GM18520 (cell line): ENCODE measurements around the gene AGAP1.

Experiments used
- ATAC-seq: cut with Tn5 transposase; IDR thresholded peaks from one replicate; pipeline ENCODE4 v1.9.1; 2021; ENCODE audit not compliant: unreplicated experiment

AGAP1 gene

DNA sequence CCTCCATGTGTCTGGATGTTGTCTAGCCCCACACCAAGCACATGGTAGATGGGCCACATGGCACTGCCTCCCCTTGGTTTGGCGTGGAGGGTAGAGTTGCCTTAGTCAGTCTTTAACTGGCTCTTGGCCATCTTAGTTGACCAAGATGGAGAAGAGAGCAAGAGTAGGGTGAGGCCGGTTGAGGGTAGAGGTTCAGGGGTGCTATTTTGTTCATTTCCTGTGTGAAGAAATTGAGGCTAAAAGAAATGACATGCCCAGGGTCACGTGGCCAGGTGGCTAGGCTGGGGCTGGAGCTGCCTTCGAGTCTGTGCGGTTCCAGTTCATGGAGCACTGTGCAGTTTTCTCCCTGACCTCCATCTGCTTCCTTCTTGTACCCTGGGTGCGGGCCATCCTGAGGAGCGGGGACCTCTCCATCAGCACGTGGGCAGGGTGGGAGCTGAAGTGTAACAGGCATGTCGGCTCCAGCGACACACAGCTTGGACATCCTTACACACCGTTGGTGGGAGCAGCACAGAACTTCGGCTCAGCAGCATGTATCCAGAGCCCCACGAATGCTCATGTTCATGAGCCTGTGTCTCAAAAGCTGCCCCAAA is 461.1 kb downstream of the AGAP1 start:
- ATAC-seq: no peak

DNA sequence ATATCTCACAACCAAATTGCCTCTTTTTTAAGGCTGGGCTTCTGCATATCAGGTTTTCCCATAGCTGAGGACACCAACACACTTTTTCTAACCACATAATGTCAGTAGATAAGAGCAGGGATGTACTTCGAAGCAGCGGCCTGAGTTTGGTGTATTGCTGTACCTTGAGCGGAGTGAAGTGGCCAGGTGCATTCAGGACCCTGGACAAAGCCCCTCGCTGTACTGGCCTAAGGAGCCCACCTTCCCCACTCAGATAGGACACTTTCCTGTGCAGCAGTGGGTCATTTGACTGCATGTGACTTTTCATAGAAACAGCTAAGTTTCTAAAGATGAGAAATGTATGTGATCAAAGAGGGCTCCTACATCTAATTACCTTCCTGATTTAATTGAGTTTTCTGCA is 461.8 kb downstream of the AGAP1 start:
- no peak for ATAC-seq

DNA sequence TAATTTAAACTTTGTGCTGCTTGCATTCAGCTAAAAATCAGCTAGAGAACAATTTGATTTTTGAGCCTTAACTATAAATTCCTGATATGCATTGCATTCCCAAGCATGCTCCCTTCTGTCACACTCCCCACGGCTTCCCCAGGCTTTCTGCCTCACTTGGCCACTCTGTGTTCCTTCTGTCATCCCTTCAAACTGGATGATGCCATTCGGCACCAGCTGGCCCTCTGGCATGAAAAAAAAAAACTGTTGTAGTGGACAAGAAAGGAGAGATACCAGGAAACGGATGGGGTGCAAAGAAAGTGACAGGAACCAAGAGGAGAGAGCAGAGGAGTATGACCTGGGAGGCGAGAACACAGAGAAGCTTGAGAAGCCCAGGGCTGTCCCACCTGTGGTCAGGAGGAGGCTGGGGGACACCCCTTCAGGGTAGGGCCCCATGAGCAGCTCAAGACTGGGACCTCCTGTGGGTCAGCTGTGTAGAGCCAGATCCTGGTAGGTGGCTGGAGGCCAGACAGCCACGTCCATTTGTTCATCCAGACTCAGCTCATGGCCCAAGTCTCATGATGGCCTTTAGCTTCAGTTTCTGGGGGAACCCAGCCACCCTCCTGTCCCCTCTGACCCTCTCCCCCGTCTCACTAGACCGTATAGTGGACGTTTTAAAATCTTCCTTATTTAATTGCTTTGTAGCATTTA is 462.6 kb downstream of the AGAP1 start:
- ATAC-seq: no peak

DNA sequence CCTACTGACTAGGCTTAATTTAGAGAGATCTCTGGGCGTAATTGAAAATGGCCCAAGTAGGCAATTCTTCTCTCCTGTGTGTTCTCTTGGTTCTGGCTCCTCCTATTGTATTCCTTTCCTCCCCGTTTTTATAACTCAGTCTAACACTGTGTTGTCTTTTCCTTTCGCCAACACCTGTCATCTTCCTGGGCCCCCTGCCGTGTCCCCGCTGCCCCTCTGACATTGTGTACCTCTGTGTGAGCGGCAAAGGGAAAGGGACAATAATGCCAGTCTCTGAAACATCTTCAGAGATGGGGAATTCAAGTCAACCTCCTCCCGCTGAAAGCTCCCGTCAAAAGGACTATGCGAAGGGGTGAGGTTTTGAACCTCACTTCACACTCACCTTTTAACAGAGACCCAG is 463.4 kb downstream of the AGAP1 start:
- ATAC-seq: no peak

DNA sequence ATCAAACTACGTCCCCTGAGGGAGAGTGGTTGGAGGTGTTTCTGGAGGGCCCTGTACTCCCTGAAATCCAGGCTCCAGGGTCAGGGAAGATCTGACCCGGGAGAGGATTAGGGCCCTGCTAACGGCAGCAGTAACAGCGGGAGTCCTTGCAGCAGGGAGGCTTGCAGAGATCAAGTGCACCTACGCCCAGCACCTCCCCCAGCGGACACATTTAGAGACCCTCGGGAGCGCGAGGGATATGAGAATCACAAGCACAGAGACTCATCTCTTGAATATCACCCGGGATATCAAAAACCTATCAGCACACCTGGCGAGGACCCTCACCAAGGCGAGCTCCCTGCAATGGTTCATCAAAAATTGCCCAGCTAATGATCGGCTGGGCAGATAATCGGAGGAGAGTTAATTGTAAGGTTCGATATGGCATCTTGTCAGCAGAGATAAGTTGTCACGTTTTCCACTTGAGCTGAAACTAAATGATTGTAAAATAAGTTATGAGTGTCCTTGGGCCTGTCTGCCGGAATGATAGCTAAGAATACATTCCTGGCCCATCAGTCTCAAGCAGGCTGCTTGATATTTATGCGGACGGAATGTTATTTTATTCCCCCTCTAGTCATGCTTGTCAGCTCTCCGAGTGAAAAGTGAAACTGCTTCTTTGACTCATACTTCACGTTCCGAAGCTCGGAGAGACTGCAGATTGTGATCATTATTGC is 464.5 kb downstream of the AGAP1 start:
- ATAC-seq: no peak

DNA sequence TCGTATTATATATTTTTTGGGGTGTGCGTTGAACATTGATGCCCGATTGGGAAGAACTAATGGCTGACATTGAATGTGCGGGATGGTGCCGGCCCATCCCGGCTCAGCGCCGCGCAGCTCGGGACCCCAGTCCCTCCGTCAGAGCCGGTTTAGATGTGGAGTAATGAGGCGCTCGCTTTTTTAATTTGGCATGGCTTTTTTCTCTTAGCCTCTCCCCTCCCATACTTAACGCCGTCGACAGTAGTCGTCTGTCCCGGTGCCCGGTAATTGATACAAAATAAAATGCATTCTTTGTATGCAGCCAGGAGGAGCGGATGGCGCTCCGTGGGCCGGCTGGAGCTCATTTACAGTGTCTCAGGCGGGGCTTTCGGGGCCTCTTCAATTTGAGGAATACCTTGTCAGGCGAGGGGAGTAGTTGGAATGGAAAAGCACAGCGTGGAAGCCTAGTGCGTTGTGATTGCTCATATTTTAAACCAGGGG is 465.1 kb downstream of the AGAP1 start:
- ATAC-seq: no peak

DNA sequence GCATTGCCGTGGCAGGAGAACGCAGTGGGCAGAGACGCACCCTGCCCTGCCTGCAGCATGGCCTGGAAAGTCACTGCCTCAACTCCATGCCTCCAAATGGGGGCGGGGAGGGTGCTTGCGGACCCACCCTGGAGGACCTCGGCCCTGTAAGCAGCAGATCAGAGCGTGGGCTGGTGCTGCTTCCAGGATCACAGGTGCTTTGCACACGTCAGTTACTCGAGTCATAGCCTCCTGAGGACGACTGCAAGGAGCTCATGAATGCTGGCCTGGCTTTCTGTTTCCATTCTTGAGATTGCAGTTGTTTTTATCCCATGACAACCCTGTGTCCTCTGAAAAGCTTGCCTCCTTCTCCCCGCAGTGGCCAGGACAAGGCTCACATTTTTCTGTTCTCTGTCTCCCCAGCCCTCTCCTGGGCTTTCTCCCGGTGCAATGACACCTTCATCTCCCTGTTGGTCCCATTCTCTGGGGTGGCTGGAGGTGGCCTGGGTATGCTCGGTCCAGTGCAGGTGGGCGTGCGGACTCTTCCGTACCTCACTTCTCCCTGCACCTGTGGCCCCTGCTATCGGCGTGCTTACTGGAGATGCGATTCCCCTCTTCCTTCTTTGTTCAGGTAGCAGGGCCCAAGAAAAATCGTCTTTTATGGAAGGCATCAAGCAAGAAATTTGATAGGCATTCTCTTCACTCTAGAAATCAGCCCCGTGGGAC is 466.3 kb downstream of the AGAP1 start:
- no peak for ATAC-seq

DNA sequence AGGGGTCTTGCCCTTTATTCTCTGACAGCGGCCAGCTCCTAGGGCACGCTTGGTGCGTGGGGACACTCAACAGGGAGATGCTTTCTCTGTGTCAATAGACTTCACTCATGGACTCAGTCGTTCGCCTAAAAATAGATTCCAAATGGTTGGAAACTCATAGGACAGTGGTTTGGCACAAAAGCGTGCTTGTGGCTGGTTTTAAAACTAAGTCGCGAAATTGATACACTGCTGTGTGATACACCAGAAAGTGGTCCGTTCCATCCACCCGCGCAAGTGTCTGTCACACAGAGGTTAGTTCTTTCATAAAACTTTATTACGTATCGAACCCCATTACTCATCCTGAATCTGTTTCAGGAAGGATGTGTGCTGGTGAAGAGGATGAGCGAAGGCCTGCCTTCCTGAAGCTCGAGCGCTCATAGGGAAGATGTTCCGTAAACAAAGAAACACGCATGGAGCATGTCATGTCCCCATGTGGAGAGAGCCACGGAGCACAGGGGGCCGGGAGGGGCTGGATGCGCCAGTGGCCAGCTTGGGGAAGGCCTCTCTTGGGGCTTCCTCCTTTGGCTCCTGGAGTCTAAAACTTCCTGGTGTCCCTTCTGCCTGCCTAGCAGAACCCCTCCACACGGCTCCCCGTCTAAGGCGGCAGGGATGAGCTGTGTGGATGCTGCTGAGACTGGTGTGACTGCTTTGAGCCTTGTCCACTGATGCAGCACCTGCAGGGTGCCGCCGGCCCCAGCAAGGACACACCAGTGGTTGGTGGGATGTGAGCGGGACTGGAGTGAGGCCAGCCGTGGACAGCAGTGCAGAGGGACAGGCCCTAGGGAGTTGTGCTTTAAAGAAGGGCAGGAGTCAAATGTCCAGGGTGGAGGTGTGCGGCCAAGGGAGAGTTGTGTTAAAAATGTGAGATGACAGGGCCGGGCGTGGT is 467.1 kb downstream of the AGAP1 start:
- ATAC-seq: no peak

DNA sequence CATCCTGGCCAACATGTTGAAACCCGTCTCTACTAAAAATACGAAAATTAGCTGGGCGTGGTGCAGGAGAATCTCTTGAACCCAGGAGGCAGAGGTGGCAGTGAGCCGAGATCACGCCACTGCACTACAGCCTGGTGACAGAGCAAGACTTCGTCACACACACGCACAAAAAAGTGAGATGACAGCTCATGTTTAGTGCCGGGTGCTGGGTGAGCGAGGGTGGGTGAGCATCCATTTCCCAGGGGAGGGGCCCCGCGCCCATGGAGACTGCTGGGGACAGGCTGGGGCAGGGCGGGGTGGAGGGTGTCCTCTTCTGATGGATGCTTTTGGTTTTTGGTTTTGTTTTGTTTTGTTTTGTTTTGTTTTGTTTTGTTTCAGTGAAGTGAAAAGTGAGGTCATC is 467.9 kb downstream of the AGAP1 start:
- ATAC-seq: no peak

DNA sequence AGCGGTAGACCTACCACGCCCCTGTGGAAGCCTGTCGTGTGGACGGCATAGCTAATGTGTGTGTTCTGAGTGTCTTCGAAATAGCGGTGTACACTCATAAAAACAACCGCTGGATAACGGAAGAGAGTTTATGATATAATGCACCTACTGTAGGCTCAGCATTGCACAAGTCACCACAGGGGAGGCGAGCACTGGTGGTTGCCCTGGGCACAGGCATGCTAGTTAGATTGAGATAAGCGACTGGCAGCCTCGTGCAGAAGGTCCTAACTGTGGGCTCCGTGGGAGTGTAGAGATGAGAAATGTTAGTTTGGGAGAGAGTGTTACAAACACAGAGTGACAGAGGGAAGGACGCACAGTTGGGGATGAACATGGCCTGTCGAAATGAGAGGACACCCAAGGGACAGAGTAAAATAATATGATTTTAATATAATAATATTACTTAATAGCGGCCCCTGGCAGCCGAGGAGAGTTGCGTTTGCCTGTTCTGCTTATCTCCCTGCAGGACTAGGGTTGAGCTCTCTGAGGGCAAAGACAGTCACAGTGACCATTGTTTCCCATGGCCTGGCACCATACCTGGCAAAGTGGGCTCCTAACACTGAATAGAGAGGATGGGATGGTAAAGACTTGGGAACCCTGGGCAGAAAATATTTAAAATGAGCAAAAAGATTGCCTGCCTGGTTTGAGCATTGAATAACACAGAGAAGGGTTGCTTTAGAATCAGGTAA is 470.2 kb downstream of the AGAP1 start:
- no peak for ATAC-seq

DNA sequence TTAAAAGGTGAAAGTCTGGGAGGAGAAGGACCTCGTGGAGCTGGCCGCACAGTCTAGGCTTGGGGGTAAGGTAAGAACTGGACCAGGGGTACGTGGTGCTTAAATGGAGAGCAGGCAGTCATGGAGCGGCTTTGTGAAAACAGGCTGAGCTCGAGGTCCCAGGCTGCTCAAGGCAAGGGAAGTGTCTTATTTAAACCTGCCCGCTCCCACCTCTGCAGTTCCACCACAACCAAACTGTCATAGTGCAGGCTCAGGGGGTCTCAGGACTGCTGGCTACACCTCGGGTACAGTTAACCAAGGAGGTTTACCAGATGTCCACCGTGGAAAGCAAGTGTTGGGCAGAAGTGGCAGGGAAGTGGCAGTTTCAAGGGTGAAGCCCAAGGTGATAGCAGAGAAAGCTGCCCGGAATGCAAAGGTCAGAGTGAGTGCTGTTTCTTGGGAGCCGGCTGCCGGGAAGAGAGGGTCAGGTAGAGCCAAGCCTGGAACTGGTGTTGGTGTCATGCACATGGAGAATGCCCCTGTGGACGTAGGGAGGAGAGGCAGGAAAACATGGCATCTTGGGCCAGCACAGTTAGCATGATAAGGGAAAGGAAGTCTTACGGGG is 471.0 kb downstream of the AGAP1 start:
- ATAC-seq: no peak

DNA sequence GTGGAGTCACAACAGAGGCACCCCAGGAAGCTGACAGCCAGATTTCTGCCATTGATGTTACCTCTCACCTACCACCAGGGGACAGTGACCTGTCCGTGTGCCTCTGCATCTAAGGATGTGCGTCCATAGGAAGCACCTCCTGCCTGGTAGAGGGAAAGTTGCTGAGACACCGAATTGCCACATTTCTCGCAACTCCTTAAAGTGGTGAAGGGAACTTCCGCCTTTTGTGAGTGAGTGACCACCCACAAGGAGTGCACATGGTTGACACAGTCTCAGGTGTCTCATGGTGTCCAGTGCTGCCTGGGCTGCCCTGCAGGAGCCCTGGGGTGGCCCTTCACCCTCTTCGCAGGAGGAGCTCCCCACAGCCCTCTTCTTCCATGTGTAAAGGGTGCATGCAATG is 472.6 kb downstream of the AGAP1 start:
- ATAC-seq: no peak

DNA sequence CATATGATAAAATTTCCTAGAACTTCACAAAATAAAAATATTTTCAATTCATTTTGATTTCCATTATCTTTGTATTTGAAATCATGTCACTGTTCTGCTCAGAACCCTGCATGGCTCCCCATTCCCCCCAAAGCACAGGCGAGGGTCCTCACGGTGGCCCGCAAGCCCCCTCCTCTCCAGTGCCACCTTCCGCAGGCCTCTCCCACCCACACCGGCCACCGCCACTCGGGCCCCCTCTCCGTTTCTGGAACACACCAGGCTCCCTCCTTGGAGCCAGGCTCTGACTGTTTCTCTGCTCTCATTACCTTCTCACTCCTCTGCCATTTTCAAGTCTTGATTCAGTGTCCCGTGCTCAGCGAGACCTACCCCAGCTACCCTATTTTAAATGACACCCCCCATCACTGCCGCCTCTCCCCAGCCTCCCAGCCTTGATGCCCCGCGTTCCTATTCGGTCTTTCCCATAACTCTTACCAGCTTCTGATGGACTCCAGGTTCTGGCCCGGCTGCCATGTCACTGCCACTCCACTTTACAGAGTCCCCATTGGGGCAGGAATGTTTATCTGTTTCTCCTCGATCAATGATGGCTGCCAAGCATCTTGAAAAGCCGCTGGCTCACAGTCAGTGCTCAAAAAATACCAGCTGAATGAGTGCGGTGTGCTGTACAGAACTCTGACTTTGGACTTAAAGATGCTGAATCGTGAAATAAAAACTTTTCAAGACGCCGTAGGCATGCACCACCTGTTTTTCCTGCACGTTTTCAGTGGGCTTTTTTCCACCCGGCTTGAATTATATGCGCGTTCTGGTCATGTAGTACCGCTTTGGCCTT is 473.3 kb downstream of the AGAP1 start:
- ATAC-seq: no peak

DNA sequence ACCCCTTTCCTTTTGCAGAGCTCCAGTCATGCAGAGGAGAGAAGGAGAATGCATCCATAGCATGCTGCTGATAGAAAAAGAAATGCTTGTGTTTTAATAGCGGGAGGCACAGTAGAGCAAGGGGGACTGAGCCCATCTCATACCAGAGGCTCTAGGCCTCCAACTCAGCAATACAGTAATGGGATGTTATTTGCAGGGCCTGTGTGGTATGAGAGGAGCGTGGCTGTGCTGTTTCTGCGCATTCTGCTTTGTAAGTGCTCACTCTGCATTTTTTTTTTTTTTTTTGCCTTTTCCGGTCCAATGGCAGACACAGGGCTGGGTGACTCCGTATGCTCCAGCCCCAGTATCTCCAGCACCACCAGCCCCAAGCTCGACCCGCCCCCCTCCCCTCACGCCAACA is 474.3 kb downstream of the AGAP1 start:
- ATAC-seq: no peak

DNA sequence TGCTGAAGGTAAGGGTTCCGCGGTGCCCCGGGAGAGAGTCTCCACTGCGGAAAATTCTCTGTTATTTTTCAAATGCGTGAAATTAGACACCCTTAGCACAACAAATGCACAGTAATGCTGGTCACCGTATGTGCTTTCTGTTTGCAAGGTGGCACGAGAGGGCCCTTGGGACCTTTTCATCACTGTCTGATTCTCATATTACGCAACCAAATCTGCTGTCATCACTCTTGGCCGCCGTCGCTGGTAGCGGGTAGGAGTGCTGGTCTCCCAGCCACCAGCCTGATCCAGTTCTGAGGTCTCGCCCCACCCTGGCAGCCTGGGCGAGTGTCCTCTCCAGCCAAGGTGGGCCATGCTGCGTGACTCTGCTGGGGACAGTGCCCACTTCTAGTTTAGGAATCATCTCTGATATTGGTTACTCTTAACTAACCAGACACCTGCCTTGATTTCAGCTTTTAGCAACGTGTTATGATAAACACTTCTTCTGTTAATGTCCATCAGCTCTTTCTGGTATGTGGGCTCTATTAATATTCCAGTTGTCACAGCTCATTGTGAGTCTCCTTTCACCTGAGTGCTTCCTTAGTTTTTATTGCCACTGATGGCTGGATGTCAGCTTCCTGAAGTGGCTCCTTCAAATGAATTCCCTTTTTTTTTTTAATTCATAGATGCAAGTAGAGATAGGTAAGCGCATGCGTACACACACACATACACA is 474.9 kb downstream of the AGAP1 start:
- ATAC-seq: no peak

DNA sequence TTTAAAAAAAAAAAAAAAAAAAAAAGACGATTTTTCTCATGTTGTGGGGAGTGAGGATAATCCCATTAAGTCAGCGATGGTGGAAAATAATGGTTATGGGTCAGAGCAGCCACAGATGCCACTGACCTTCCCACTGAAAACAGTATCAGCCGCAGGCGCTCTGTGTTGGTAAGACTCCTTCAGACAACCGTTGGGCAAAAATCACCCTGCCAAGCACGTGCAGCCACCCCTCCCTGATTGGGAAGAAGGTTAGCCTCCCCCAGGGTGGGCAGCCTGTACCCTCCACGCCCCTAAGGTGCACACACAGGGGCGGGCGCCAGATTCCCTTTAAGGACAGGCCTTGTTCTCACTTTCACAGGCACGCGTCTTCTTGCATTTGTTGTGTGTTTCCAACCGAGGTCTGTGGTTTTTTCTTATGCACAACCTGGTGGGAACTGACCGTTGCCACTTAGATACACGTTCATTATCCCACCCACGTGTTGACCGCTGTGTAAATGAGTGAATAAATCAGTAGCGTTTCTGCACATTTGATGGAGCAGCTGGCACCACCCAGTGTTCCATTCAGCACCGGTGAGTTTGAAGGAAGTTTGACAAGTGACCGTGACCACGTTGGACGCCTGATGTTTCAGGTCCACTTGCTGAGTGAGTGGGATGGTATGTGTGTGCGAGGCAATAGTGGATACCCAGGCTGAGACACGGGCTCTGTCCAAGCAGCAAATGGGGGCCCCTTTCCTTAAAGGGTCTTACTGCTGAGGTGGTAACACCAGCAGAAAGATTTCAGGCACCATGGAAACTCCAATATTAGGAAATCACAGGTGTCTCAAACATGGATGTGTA is 476.6 kb downstream of the AGAP1 start:
- ATAC-seq: no peak

DNA sequence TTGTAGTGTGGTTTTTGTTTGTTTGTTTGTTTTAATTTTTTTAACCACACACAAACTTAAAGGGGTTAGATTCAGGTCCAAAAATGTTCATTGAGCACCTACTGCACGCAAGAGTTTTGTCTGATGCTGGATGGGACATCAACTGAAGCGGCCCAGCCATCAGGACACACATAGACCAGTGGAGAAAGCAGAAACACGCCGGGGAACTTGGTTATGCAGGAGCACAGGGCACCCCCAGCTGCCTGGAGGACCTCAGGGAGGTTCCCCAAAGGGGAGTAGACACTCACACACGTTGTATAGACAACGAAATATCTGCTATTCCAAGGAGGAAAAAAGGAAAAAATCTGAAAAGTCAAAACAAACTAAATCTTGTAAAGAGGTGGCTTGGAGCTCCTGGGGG is 482.7 kb downstream of the AGAP1 start:
- no peak for ATAC-seq
